ENCODE results near the gene WNK2.

DNA sequence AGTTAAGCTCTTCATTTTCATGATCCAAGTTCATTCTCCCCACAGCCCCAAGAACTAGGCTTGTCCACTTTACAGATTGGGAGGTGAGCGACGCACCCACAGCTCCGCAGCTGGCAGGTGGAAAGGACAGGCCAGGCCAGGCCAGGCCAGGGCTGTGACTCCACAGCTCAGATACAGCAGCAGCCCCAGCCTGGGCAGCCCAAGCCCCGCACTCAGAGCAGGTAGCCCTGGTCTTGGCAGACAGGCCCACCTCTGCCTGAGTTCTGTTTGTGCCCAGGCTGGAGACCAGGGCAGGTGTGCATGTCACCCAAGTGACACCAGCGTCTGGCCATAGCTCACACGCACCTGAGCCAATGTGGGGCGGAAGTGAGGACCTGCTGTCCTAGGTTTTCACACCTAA lies 124.7 kb downstream of the WNK2 start:
- TF ChIP-seq, protein P1, sequence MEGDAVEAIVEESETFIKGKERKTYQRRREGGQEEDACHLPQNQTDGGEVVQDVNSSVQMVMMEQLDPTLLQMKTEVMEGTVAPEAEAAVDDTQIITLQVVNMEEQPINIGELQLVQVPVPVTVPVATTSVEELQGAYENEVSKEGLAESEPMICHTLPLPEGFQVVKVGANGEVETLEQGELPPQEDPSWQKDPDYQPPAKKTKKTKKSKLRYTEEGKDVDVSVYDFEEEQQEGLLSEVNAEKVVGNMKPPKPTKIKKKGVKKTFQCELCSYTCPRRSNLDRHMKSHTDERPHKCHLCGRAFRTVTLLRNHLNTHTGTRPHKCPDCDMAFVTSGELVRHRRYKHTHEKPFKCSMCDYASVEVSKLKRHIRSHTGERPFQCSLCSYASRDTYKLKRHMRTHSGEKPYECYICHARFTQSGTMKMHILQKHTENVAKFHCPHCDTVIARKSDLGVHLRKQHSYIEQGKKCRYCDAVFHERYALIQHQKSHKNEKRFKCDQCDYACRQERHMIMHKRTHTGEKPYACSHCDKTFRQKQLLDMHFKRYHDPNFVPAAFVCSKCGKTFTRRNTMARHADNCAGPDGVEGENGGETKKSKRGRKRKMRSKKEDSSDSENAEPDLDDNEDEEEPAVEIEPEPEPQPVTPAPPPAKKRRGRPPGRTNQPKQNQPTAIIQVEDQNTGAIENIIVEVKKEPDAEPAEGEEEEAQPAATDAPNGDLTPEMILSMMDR (IDR thresholded peaks at IDR 0.05; ENCODE audit: insufficient read depth, low read length, poor library complexity, severe bottlenecking) = no peak
- no peak for TF ChIP-seq EZH2phosphoT487 (conservative IDR thresholded peaks at IDR 0.05; ENCODE audit: low read length)
